Fibroblast of the aortic adventitia (primary cell): Measurements from ENCODE around the gene DST. TPM values are rescaled to one million over a fixed set of nuclear protein-coding genes. Genes with fewer than 3 reads are reported as not detected.

Source experiments
- DNase-seq: peaks from one replicate; pipeline ENCODE4 v3.0.0-alpha.2; 2010; ENCODE audit warnings: low read depth
- H3K4me3 ChIP-seq: 2 replicates; pipeline ENCODE4 v1.5.1; 2011; ENCODE audit warnings: low read depth, mild to moderate bottlenecking, control low read depth, low read length, moderate library complexity
- CTCF ChIP-seq: IDR thresholded peaks from 2 replicates; pipeline ENCODE4 v1.5.1; 2011; ENCODE audit warnings: mild to moderate bottlenecking, low read length, control low read depth, inconsistent platforms; ENCODE audit not compliant: insufficient read depth
- total RNA-seq: library from RNA; depleted of rRNA; stranded (reverse); fragments of >200 nt; gene quantifications from 2 replicates; pipeline ENCODE4 v1.2.3, GENCODE V29; 2012; ENCODE audit warnings: low replicate concordance

Gene DST
- total RNA-seq, 1 donor = 505 TPM

GRCh38 chr6:56521976-56522375 lies 120.7 kb downstream of the DST start:
- no peak overlapping the region for H3K4me3 ChIP-seq

GRCh38 chr6:56521454-56521853 lies 121.2 kb downstream of the DST start:
- DNase-seq = no peak
- no peak for TF ChIP-seq CTCF
- no peak overlapping the region for H3K4me3 ChIP-seq

More at GRCh38 chr6:56521976-56522375, 120.7 kb downstream of the DST start:
- DNase-seq = no peak
- no peak for TF ChIP-seq CTCF

- TF ChIP-seq CTCF = no peak
- no peak for DNase-seq
- no peak overlapping the region for H3K4me3 ChIP-seq
Observed at GRCh38 chr6:56520218-56520617, 122.5 kb downstream of the DST start.

GRCh38 chr6:56518995-56519767 lies 123.5 kb downstream of the DST start:
- no peak for DNase-seq
- no peak overlapping the region for H3K4me3 ChIP-seq
- no peak for TF ChIP-seq CTCF

- DNase-seq = peak; percentile 69
- no peak overlapping the region for H3K4me3 ChIP-seq
- TF ChIP-seq CTCF = no peak
Observed at GRCh38 chr6:56517155-56517745, 125.4 kb downstream of the DST start.

GRCh38 chr6:56516003-56516402 lies 126.7 kb downstream of the DST start:
- no peak overlapping the region for H3K4me3 ChIP-seq
- no peak for DNase-seq
- TF ChIP-seq CTCF = no peak
